ENCODE results near the gene TCFL5.

- TF ChIP-seq POLR2A (IDR thresholded peaks at IDR 0.05) (no peak), POLR2AphosphoS5 (IDR thresholded peaks at IDR 0.05; ENCODE audit: insufficient read depth in 1 of 2, low read depth in 1 of 2) (no peak), CTCF (IDR thresholded peaks at IDR 0.05) (no peak)
Measured at GRCh38 chr20:62910217-62910766, 48.7 kb upstream of the TCFL5 start.

All from vagina (tissue), 2 donors.